IPS-NIHi7 (cell line): ENCODE data around the gene PPIB.

Experiments
- DNase-seq: peaks from one replicate; pipeline ENCODE4 v3.0.0; 2012; ENCODE audit warnings: mixed read lengths; ENCODE audit errors: extremely low spot score

PPIB gene

GRCh38 chr15:64158363-64159134 lies 4.3 kb downstream of the PPIB start:
- DNase-seq, result no peak

GRCh38 chr15:64157599-64158125 lies 5.2 kb downstream of the PPIB start:
- DNase-seq, result no peak

- DNase-seq, result no peak
These were observed 6.0 kb downstream of the PPIB start for GRCh38 chr15:64156652-64157331.

- DNase-seq, result no peak
These were observed 6.8 kb downstream of the PPIB start for GRCh38 chr15:64155802-64156651.

GRCh38 chr15:64153480-64154367 lies 9.1 kb downstream of the PPIB start:
- DNase-seq, result peak; percentile 93

- no peak for DNase-seq
These were observed 10.1 kb downstream of the PPIB start for GRCh38 chr15:64152507-64153387.

- DNase-seq, result peak; percentile 35
These were observed 10.9 kb downstream of the PPIB start, which contains the start of gene SNX22 for GRCh38 chr15:64151727-64152506. TSS of gene SNX22 (plus strand) at chr15:64151731. CDS start at chr15:64151776, 45 bp downstream.

GRCh38 chr15:64149893-64150578 lies 12.8 kb downstream of the PPIB start:
- DNase-seq, result no peak

- peak; percentile 50 for DNase-seq
These were observed 13.4 kb downstream of the PPIB start for GRCh38 chr15:64149424-64149823.

GRCh38 chr15:64148581-64148980 lies 14.2 kb downstream of the PPIB start:
- DNase-seq, result no peak

- no peak for DNase-seq
These were observed 14.7 kb downstream of the PPIB start for GRCh38 chr15:64148168-64148567.

- no peak for DNase-seq
These were observed 15.7 kb downstream of the PPIB start for GRCh38 chr15:64146885-64147681.

- no peak for DNase-seq
These were observed 16.3 kb downstream of the PPIB start for GRCh38 chr15:64146520-64146884.

- no peak for DNase-seq
These were observed 16.8 kb downstream of the PPIB start for GRCh38 chr15:64146041-64146440.

GRCh38 chr15:64144565-64145281 lies 18.1 kb downstream of the PPIB start:
- no peak for DNase-seq

GRCh38 chr15:64144192-64144564 lies 18.6 kb downstream of the PPIB start:
- DNase-seq, result no peak

GRCh38 chr15:64143276-64143675 lies 19.5 kb downstream of the PPIB start:
- DNase-seq, result no peak
